ENCODE results near the gene STXBP4. TPM values are rescaled to one million over a fixed set of nuclear protein-coding genes. Genes with fewer than 3 reads are reported as not detected.

The STXBP4 gene
- total RNA-seq, 4 donors from 2014 or later, result 8.0 to 57.6 (median 18.8) TPM

- TF ChIP-seq CTCF (IDR thresholded peaks at IDR 0.05) (no peak), POLR2A (IDR thresholded peaks at IDR 0.05) (no peak)
- no peaks in the 10 kb centered on the region for H3K9me3 ChIP-seq
- DNase-seq, result no peak
Observed at GRCh38 chr17:55122114-55122513, 153.5 kb downstream of the STXBP4 start.

GRCh38 chr17:55124730-55125360 is 156.3 kb downstream of the STXBP4 start:
- DNase-seq, result no peak
- Histone ChIP-seq H3K4me3 (no peak overlapping the region), H3K4me1 (no peaks in the 10 kb centered on the region), H3K27ac (no peak overlapping the region), H3K36me3 (no peaks in the 10 kb centered on the region), H3K9me3 (no peaks in the 10 kb centered on the region), H3K27me3 (no peaks in the 10 kb centered on the region)
- TF ChIP-seq POLR2A (IDR thresholded peaks at IDR 0.05) (no peak), CTCF (IDR thresholded peaks at IDR 0.05) (no peak)

More at GRCh38 chr17:55122114-55122513, 153.5 kb downstream of the STXBP4 start:
- Histone ChIP-seq H3K36me3 (no peaks in the 10 kb centered on the region), H3K27me3 (no peaks in the 10 kb centered on the region), H3K4me3 (no peak overlapping the region), H3K4me1 (no peaks in the 10 kb centered on the region), H3K27ac (no peak overlapping the region)

- H3K36me3 ChIP-seq, result no peaks in the 10 kb centered on the region
- no peak for TF ChIP-seq POLR2A (IDR thresholded peaks at IDR 0.05)
- TF ChIP-seq CTCF (IDR thresholded peaks at IDR 0.05), result no peak
Observed at GRCh38 chr17:55133583-55133982, 165.0 kb downstream of the STXBP4 start.

GRCh38 chr17:55134486-55135157 is 166.1 kb downstream of the STXBP4 start:
- Histone ChIP-seq H3K9me3 (no peaks in the 10 kb centered on the region), H3K36me3 (no peaks in the 10 kb centered on the region), H3K27me3 (no peaks in the 10 kb centered on the region), H3K4me3 (no peak overlapping the region), H3K27ac (no peak overlapping the region), H3K4me1 (no peaks in the 10 kb centered on the region)
- no peak for DNase-seq
- TF ChIP-seq POLR2A (IDR thresholded peaks at IDR 0.05) (no peak), CTCF (IDR thresholded peaks at IDR 0.05) (no peak)

More at GRCh38 chr17:55133583-55133982, 165.0 kb downstream of the STXBP4 start:
- Histone ChIP-seq H3K4me3 (no peak overlapping the region), H3K9me3 (no peaks in the 10 kb centered on the region), H3K27ac (no peak overlapping the region), H3K4me1 (no peaks in the 10 kb centered on the region), H3K27me3 (no peaks in the 10 kb centered on the region)
- DNase-seq, result no peak

GRCh38 chr17:55140809-55141208 is 172.2 kb downstream of the STXBP4 start:
- Histone ChIP-seq H3K27me3 (no peaks in the 10 kb centered on the region), H3K27ac (no peak overlapping the region), H3K4me1 (no peaks in the 10 kb centered on the region), H3K9me3 (no peaks in the 10 kb centered on the region), H3K36me3 (peaks cover 0 to 4% (median 0%) of the 10 kb centered on the region in 3 donors), H3K4me3 (no peak overlapping the region)
- DNase-seq, result no peak
- TF ChIP-seq POLR2A (IDR thresholded peaks at IDR 0.05) (no peak), CTCF (IDR thresholded peaks at IDR 0.05) (no peak)
